Rectal smooth muscle tissue (tissue), 1 donor: ENCODE results near the gene RHBDL3.

Experiments used
- H3K27ac ChIP-seq: one replicate; pipeline ENCODE4 v1.7.0; 2013; ENCODE audit warnings: low read depth, low read length, inconsistent platforms
- H3K27me3 ChIP-seq: one replicate; pipeline ENCODE4 v1.7.0; 2013; ENCODE audit warnings: low read length; ENCODE audit not compliant: control insufficient read depth, insufficient read depth
- H3K36me3 ChIP-seq: one replicate; pipeline ENCODE4 v1.7.0; 2013; ENCODE audit warnings: low read length; ENCODE audit not compliant: control insufficient read depth, insufficient read depth
- H3K4me1 ChIP-seq: one replicate; pipeline ENCODE4 v1.7.0; 2013; ENCODE audit warnings: low read length; ENCODE audit not compliant: control insufficient read depth, insufficient read depth
- H3K4me3 ChIP-seq: one replicate; pipeline ENCODE4 v1.7.0; 2013; ENCODE audit warnings: low read length
- H3K9ac ChIP-seq: one replicate; pipeline ENCODE4 v1.7.0; 2013; ENCODE audit warnings: low read length

RHBDL3 gene

DNA sequence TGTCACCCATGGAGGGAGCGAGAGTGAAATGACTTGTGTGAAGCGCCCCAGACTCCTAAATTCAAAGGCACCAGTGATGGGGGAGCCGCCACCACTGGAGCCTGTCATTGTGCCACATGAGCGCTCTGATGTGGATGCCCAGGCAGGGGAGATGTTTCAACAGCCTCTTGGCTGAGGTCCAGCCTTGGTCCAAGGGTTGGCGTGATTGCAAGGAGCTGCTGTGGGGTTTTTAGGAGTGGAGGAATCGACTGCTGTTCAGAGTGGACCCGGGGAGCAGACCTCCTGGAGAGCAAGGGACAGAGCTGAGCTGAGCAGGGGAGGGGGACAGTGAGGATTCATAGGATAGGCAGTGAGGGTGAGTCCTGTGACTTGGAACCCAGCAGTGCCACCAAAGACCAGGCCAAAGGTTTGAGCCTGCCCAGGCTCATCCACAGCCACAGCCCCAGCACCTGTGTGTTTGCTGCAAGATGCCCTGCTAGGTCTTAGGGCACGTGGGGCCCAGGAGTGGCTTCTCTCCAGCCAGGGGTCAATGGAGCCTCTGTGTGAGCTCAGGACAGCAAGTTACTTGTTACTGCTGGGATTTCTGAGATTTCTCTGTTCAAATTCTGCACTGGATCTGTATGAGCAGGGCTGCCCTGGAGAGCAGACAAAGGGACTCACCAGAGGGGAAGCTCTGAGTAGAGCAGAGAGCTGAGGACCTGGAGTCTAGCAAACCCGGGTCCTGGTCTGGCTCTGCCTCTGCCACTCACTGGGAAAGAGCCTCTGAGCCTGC lies 20.3 kb downstream of the RHBDL3 start:
- Histone ChIP-seq H3K4me1 (no peaks in the 10 kb centered on the region), H3K4me3 (no peak overlapping the region), H3K27ac (no peak overlapping the region), H3K36me3 (no peaks in the 10 kb centered on the region), H3K9ac (no peak overlapping the region), H3K27me3 (peaks cover 7% of the 10 kb centered on the region)

DNA sequence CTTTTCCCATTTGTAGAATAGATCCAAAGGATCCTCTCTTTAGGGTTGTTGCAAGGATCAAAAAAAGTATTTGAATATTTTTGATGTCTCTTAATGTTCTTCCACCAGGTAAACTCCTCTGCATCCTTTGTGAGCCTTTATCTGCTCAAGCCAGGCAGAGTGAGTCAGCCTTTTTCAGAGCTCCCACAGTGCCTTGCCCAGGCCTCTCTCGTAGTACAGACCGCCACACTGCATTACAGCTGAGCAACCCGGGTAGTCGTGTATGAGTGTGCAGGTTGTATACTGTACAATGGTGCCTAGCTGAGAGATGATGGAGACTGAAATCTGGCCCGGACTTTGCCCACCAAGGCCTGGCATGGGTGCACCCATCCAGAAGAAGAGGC lies 20.9 kb downstream of the RHBDL3 start:
- Histone ChIP-seq H3K36me3 (no peaks in the 10 kb centered on the region), H3K9ac (no peak overlapping the region), H3K4me1 (no peaks in the 10 kb centered on the region), H3K27me3 (peaks cover 7% of the 10 kb centered on the region), H3K27ac (no peak overlapping the region), H3K4me3 (no peak overlapping the region)

DNA sequence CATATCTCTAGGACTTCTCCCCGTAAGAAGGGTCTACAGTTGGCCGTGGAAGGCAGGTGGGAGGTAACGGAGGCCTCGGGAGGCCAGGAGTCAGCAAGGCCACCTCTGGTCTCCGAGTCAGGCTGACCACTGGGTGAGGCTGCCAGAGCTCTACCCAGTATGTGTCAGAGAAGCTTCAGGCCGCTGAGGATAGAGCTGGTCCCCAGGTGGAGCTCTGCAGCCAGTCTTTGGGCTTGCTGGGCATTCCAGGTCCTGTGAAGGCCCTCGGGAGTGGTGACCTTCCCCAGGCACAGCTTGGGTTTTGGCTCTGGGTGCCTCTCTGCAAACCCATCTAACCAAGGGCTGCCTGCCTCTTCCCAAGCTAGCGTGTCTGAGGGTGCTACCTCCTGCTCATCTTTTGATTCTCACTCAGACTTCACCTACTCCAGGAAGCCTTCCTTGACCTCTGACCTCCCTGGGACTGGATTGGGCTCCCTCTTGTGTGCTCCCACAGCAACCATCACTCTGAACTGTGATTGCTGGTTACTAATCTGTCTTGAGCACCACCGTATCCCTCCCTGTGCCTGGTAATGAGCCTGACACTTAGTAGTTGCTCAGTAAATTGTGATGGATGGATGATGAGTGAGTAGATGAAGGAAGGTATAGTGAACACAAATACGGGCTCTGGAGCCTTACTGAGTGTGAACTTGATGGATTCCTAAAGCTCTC lies 22.3 kb downstream of the RHBDL3 start:
- Histone ChIP-seq H3K36me3 (no peaks in the 10 kb centered on the region), H3K27ac (no peak overlapping the region)

DNA sequence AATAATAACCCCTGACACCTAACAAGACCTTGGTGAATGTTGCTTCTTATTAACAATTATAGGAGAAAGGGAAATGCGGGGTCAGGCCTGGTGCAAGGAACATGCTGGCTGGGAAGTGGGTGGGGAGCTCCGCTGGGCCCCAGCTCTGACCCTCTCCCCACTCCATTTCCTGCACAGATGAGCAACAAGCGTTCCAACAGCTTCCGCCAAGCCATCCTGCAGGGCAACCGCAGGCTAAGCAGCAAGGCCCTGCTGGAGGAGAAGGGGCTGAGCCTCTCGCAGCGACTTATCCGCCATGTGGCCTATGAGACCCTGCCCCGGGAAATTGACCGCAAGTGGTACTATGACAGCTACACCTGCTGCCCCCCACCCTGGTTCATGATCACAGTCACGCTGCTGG lies 23.0 kb downstream of the RHBDL3 start:
- Histone ChIP-seq H3K4me1 (no peaks in the 10 kb centered on the region), H3K27me3 (peaks cover 5% of the 10 kb centered on the region), H3K9ac (no peak overlapping the region), H3K4me3 (no peak overlapping the region), H3K36me3 (no peaks in the 10 kb centered on the region), H3K27ac (no peak overlapping the region)

More for the DNA sequence above, 22.3 kb downstream of the RHBDL3 start:
- peaks cover 5% of the 10 kb centered on the region for H3K27me3 ChIP-seq
- H3K4me1 ChIP-seq, result no peaks in the 10 kb centered on the region
- H3K4me3 ChIP-seq, result no peak overlapping the region
- no peak overlapping the region for H3K9ac ChIP-seq

DNA sequence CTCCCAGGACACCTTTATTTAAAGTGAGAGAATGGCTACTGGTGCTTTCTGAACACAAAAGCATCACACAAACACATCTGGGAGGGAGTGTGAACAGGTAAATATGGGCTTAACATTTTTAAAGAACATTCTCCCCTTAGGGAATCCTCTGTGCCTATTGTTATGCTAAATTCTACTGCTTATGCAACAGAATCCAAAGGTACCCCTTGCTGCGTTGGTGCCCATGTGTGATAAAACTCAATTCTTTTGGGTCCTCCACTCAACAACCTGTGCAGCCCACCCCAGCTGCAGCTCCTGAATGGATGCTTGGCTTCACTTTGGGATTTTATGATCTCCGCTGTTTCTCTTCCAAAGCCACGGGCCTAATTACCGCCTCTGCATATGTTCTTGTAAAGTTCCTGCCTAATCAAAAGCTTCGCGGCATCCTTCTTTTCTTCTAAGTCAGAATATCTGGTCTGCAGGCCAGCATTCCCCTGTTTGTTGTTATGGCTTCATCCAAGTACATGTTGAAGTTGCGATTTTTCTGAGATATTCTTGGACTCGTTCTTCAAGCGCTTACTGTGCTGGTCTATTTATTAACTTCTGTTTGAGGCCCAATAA lies 23.9 kb downstream of the RHBDL3 start:
- Histone ChIP-seq H3K9ac (no peak overlapping the region), H3K4me3 (no peak overlapping the region), H3K27me3 (no peaks in the 10 kb centered on the region), H3K4me1 (no peaks in the 10 kb centered on the region), H3K36me3 (no peaks in the 10 kb centered on the region), H3K27ac (no peak overlapping the region)

DNA sequence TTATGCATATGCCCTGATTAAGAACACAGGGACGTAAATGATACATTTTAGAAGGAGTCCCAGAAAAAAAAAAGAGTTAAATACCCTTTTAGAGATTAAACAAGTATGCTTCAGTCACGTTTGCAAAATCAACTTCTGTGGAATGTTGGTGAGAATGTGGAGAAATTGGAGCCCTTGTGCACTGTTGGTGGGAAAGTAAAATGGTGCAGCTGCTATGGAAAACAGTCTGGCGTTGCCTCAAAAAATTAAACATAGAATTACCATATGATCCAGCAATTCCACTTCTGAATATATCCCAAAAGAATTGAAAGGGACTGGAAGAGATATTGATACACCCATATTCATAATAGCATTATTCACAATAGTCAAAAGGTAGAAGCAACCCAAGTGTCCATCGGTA lies 26.5 kb downstream of the RHBDL3 start:
- Histone ChIP-seq H3K27me3 (no peaks in the 10 kb centered on the region), H3K36me3 (no peaks in the 10 kb centered on the region), H3K9ac (no peak overlapping the region), H3K4me1 (no peaks in the 10 kb centered on the region), H3K4me3 (no peak overlapping the region), H3K27ac (no peak overlapping the region)

DNA sequence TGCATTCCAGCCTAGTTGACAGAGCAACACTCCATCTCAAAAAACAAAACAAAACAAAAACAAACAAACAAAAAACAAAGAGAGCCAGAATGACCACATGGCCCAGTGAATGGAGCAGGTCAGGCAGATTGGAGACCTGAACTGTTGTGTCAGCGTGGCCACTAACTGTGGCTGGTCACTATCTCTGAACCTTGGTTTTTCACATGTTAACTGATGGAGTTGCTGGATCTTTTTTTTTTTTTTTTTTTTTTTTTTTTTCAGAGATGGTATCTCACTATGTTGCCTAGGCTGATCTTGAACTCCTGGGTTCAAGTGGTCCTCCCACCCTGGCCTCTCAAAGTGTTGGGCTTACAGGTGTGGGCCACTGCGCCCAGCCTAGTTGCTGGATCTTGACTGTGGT lies 31.8 kb downstream of the RHBDL3 start:
- Histone ChIP-seq H3K27ac (no peak overlapping the region), H3K27me3 (no peaks in the 10 kb centered on the region), H3K9ac (no peak overlapping the region), H3K4me3 (no peak overlapping the region), H3K4me1 (no peaks in the 10 kb centered on the region), H3K36me3 (no peaks in the 10 kb centered on the region)

DNA sequence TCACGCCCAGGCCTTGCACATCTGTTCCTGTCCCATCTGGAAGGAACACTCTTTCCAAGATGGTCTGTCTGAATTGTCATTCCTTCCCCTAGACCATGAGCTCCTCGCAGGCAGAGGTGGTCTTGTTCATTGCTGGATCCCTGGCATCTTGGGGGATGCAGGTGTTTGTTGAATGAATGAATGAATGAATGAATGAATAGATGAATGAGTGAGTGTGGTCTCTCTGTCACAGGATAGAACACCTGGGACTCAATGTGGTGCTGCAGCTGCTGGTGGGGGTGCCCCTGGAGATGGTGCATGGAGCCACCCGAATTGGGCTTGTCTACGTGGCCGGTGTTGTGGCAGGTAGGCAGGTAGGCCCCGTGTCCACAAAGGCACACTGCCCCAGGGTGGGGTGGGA lies 32.2 kb downstream of the RHBDL3 start:
- Histone ChIP-seq H3K36me3 (no peaks in the 10 kb centered on the region), H3K27ac (no peak overlapping the region), H3K4me1 (no peaks in the 10 kb centered on the region), H3K9ac (no peak overlapping the region), H3K4me3 (no peak overlapping the region), H3K27me3 (no peaks in the 10 kb centered on the region)

DNA sequence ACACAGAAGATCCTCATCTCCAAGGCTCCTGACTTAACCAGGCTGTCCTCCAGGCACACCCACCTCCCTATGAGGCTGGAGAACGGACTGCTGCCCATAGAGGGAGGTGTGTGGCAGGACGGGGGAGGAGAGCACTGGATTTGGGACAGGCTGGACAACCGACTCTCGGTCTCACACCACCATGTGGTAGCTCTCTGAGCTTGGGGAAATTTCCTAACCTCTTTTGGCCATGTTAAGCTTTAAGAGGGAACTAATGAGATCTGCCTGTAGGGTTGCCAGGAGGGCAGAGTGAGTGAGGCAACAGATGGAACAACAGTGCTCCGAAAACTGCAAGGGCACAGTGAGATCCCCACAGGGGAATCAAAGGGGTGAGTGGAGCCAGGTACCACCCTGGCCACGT lies 32.7 kb downstream of the RHBDL3 start:
- no peak overlapping the region for H3K4me3 ChIP-seq
- H3K4me1 ChIP-seq, result no peaks in the 10 kb centered on the region
- no peak overlapping the region for H3K9ac ChIP-seq
- no peaks in the 10 kb centered on the region for H3K27me3 ChIP-seq
- no peak overlapping the region for H3K27ac ChIP-seq
- H3K36me3 ChIP-seq, result no peaks in the 10 kb centered on the region

DNA sequence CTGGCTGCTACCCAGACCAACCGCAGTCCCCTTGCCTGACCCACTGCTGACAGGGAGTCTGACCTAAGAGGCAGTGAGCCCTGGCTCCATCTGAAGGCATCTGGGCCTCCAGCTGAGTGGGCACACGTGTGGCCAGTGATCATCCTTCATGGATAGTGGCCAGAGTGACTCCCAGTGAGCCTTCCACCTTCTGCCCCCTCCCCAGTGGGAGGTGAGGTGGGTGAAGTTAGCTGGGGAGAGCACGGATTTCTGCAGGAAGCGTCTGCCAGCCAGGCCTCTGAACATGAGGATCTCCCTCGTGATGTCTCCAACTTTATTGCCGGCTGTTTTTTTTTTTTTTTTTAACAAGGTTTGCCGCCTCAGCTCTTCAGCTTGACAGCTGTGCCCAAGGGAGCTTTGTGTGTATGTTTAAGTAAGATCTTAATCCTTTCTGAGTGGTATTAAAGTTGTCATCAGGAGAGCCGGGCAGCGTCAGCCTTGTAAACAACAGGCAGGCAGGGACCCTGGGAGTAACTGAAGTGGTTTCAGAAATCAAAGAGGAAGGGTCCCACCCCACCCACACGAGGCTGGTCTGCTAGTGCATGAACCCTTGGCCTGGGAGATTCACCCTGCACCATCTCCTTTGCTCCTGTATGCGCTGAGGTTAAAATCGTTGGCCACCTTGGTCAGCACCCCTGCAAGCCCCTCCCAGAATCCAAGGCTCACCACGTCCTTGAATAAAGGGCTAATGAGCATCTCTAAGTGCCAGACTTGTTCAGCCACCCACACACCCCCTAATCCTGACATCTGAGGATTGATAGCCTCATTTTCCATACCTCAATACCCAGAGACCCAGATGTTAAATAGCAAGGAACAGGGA lies 33.3 kb downstream of the RHBDL3 start:
- H3K27me3 ChIP-seq, result no peaks in the 10 kb centered on the region
- no peak overlapping the region for H3K9ac ChIP-seq
- no peak overlapping the region for H3K27ac ChIP-seq
- no peaks in the 10 kb centered on the region for H3K4me1 ChIP-seq
- no peaks in the 10 kb centered on the region for H3K36me3 ChIP-seq
- no peak overlapping the region for H3K4me3 ChIP-seq

DNA sequence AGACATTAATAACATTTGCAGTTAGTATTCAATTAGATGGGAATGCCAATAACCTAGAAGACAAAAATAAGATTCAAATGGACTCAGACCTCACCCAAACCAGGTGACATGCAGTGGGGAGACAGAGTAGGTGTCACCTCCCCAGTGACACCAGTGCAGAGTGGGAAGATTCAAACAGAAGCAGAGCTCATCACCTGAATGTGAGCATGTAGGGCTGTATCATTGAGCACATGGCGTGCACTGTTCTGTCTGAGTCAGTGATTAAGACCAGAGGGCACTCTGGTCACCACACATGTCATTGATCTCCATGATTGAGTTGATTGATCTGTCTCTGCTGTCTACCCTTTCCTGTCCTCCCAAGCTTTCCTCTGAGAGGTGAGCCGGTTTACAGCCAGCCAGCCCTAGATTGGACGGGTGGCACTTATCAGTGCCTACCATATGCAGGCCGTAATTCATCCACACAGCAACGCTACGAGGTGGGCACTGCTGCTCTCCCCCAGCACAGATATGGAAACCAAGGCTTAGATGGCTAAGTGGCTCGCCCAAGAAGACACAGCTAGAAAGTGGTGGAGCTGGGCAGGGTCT lies 34.0 kb downstream of the RHBDL3 start:
- no peak overlapping the region for H3K9ac ChIP-seq

DNA sequence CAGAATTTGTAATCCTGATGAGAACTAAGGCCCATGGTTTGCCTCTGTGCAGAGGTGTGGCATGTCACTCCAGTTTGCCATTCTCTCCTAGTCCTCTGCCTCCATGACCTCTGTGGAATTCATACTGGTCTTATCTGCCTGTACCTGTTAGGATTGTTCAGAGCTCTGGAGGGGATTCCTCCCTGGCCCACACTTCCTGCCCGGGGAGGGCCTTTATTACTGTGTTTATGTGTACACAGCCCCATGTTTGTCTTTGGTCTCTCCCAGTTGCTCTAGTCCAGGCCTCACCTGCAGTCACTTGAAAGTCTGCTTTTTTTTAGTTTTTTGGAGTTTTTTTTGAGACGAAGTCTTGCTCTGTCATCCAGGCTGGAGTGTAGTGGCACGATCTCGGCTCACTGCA lies 36.4 kb downstream of the RHBDL3 start:
- H3K4me3 ChIP-seq, result no peak overlapping the region
- H3K36me3 ChIP-seq, result no peaks in the 10 kb centered on the region
- no peak overlapping the region for H3K9ac ChIP-seq
- H3K27ac ChIP-seq, result no peak overlapping the region
- no peaks in the 10 kb centered on the region for H3K4me1 ChIP-seq
- no peaks in the 10 kb centered on the region for H3K27me3 ChIP-seq

More for the DNA sequence above, 34.0 kb downstream of the RHBDL3 start:
- H3K4me1 ChIP-seq, result no peaks in the 10 kb centered on the region
- no peak overlapping the region for H3K4me3 ChIP-seq
- no peaks in the 10 kb centered on the region for H3K36me3 ChIP-seq
- no peak overlapping the region for H3K27ac ChIP-seq
- no peaks in the 10 kb centered on the region for H3K27me3 ChIP-seq
